GM12878 (cell line): Measurements from ENCODE around the gene TTC31. TPM values are rescaled to one million over a fixed set of nuclear protein-coding genes. Genes with fewer than 3 reads are reported as not detected.

ENCODE experiments used
- ATAC-seq: fragments of 200-7000 bp; cut with Tn5 transposase; 3 replicates; pipeline ENCODE4 v1.9.1; 2020; ENCODE audit warnings: mild to moderate bottlenecking, moderate library complexity
- BruUV-seq: library from RNA; stranded (reverse); fragments of 400-500 nt; replicated peaks from 2 replicates; lab custom pipeline; 2021; lab: Mats Ljungman, UMichigan
- CTCF ChIA-PET: fragments of 300-600 bp; sonication (Branson Sonifier 250); formaldehyde crosslinking; extraction: SDS; loops from one replicate; lab custom pipeline; 2021; ENCODE audit warnings: inconsistent platforms; lab: Yijun Ruan, JAX
- POLR2A ChIA-PET: fragments of 350-600 bp; formaldehyde crosslinking; extraction: SDS; loops from one replicate; lab custom pipeline; 2021; ENCODE audit warnings: inconsistent platforms; lab: Charles Lee
- RAD21 ChIA-PET: fragments of 300-600 bp; sonication (Branson Sonifier 250); formaldehyde crosslinking; loops from one replicate; lab custom pipeline; 2023; ENCODE audit warnings: antibody characterized with exemption; ENCODE audit not compliant: unreplicated experiment; lab: Charles Lee
- SMC1A ChIA-PET: fragments of 300-600 bp; sonication (Branson Sonifier 250); formaldehyde crosslinking; loops from one replicate; lab custom pipeline; 2023; ENCODE audit not compliant: unreplicated experiment, uncharacterized antibody; lab: Charles Lee
- DNase-seq: peaks from one replicate; pipeline ENCODE4 v3.0.0-alpha.2; 2011; ENCODE audit warnings: low read depth, low spot score
- FAIRE-seq: peaks from 3 replicates; lab custom pipeline; 2011; peaks lifted over from hg19 to GRCh38; lab: Jason Lieb, UNC
- H2AFZ ChIP-seq: 2 replicates; pipeline ENCODE4 v1.6.0; 2011; ENCODE audit warnings: low read depth, low read length, control low read depth; ENCODE audit not compliant: control insufficient read depth
- H3K27ac ChIP-seq: 2 replicates; pipeline ENCODE4 v1.5.1; 2011; ENCODE audit warnings: control low read depth; ENCODE audit not compliant: control insufficient read depth, insufficient read depth
- H3K27me3 ChIP-seq, 2 experiments: replicated peaks in 1 of 2; 2 replicates each; pipeline versions ENCODE4 v1.6.0 to v1.6.1; 2011; ENCODE audit warnings: low read length in 1 of 2; ENCODE audit not compliant: control insufficient read depth in 2 of 2, insufficient read depth in 2 of 2
- H3K36me3 ChIP-seq, 2 experiments: 2 replicates each; pipeline ENCODE4 v1.5.1; 2011; ENCODE audit warnings: low read length in 1 of 2; ENCODE audit not compliant: control insufficient read depth in 2 of 2, insufficient read depth in 2 of 2
- H3K4me1 ChIP-seq: 2 replicates; pipeline ENCODE4 v1.6.1; 2011; ENCODE audit warnings: mild to moderate bottlenecking, low read length, moderate library complexity, mixed read lengths; ENCODE audit not compliant: control insufficient read depth, insufficient read depth
- H3K4me2 ChIP-seq: 2 replicates; pipeline ENCODE4 v1.6.0; 2011; ENCODE audit warnings: control low read depth; ENCODE audit not compliant: control insufficient read depth, insufficient read depth
- H3K4me3 ChIP-seq: fragments of 200-600 bp; sonication (generic); 2 replicates; pipeline ENCODE4 v1.5.1; 2016
- H3K79me2 ChIP-seq: 2 replicates; pipeline ENCODE4 v1.6.0; 2011; ENCODE audit warnings: low read length; ENCODE audit not compliant: control insufficient read depth, insufficient read depth
- H3K9ac ChIP-seq: 2 replicates; pipeline ENCODE4 v1.8.0; 2011; ENCODE audit warnings: low read length, control low read depth, mixed read lengths; ENCODE audit not compliant: control insufficient read depth, insufficient read depth
- H3K9me3 ChIP-seq: replicated peaks from 3 replicates; pipeline ENCODE4 v1.5.1; 2011; ENCODE audit warnings: mild to moderate bottlenecking, low read length; ENCODE audit not compliant: control insufficient read depth, insufficient read depth
- H4K20me1 ChIP-seq: 2 replicates; pipeline ENCODE4 v1.6.0; 2011; ENCODE audit not compliant: control insufficient read depth, insufficient read depth
- DPF2 ChIP-seq: fragments of 450-650 bp; IDR thresholded peaks from 2 replicates; pipeline ENCODE4 v1.6.1; 2017; ENCODE audit warnings: mild to moderate bottlenecking
- IKZF1 ChIP-seq: fragments of 450-650 bp; conservative IDR thresholded peaks from 2 replicates; pipeline ENCODE4 v1.6.1; 2017; ENCODE audit warnings: antibody characterized with exemption, mild to moderate bottlenecking
- KAT2A ChIP-seq: conservative IDR thresholded peaks from 2 replicates; pipeline ENCODE4 v1.6.1; 2011; ENCODE audit warnings: low read depth, low read length; ENCODE audit not compliant: control insufficient read depth
- MLLT1 ChIP-seq: fragments of 450-650 bp; IDR thresholded peaks from 2 replicates; pipeline ENCODE4 v1.6.1; 2016; ENCODE audit warnings: mild to moderate bottlenecking
- MTA2 ChIP-seq: fragments of 450-650 bp; IDR thresholded peaks from 2 replicates; pipeline ENCODE4 v1.6.1; 2016; ENCODE audit warnings: low read depth, mild to moderate bottlenecking, moderate library complexity
- SMARCA5 ChIP-seq: fragments of 450-650 bp; IDR thresholded peaks from 2 replicates; pipeline ENCODE4 v1.6.1; 2017; ENCODE audit warnings: mild to moderate bottlenecking
- SMC3 ChIP-seq: IDR thresholded peaks from 2 replicates; pipeline ENCODE4 v1.6.1; 2011; ENCODE audit warnings: low read length, improper control_type of control experiment, borderline replicate concordance
- SRF ChIP-seq, 2 experiments: IDR thresholded peaks; 2 replicates each; pipeline ENCODE4 v1.6.1; 2011; ENCODE audit warnings: low read depth in 2 of 2, low read length in 2 of 2, mild to moderate bottlenecking in 1 of 2, moderate library complexity in 1 of 2
- TCF3 ChIP-seq: IDR thresholded peaks from 2 replicates; pipeline ENCODE4 v1.6.1; 2012; ENCODE audit warnings: low read depth, mild to moderate bottlenecking, low read length, borderline replicate concordance; ENCODE audit not compliant: insufficient read depth
- ZNF622 ChIP-seq: fragments of 450-650 bp; IDR thresholded peaks from 2 replicates; pipeline ENCODE4 v1.6.1; 2017; ENCODE audit warnings: mild to moderate bottlenecking, inconsistent platforms
- WGBS: methylation state at CpG from one replicate; pipeline ENCODE4 v1.1.6; 2016; ENCODE audit warnings: low lambda C conversion rate; ENCODE audit not compliant: insufficient replicate concordance, insufficient coverage; ENCODE audit errors: missing lambda C conversion rate; 5-methylcytosine and 5-hydroxymethylcytosine counted together
- in situ Hi-C: fragments of 300-500 bp; cut with MboI; formaldehyde crosslinking; loops from 9 replicates; pipeline ENCODE4 v1.14.3; 2018; ENCODE audit warnings: mixed read lengths
- intact Hi-C: fragments of 100-400 bp; cut with micrococcal nuclease; formaldehyde crosslinking; loops from one replicate; pipeline ENCODE4 v1.14.2; 2022; ENCODE audit not compliant: unreplicated experiment
- polyA plus RNA-seq, 11 experiments: library from polyadenylated mRNA; depleted of rRNA in 4 of 11; unstranded in 6 of 11; stranded (reverse) in 5 of 11; fragments of >200 nt; fragmentation: Nextera tagmentation in 4 of 11; fragmentation: Illumina TruSeq in 1 of 11; extraction: Ambion mirVana in 4 of 11; extraction: Trizol in 1 of 11; gene quantifications; 1 replicate in 1 of 11; 2 replicates in 10 of 11; pipeline versions ENCODE4 v1.2.1 to v1.2.3, GENCODE V29; 2011 to 2016; ENCODE audit warnings: inconsistent platforms in 2 of 11, missing spikeins in 2 of 11, low read depth in 1 of 11
- total RNA-seq, 4 experiments: library from RNA; depleted of rRNA in 3 of 4; stranded (reverse); fragments of >200 nt in 3 of 4; fragmentation: Illumina TruSeq in 1 of 4; extraction: Trizol in 1 of 4; gene quantifications; 2 replicates each; pipeline versions ENCODE4 v1.2.1 to v1.2.3, GENCODE V29; 2013 to 2021

Gene TTC31
- total and polyA plus RNA-seq, 10 of the 15 experiments (the other 5 are each of a cell fraction or from before 2014, with no cell fraction given): 6.5 to 34.9 (median 25.9) TPM

- TF ChIP-seq MLLT1 (peak; percentile 64; the same call in 1 of the 2 replicates), MTA2 (0 out of 2 replicates have a peak, but pooled peaks have one; percentile 37), SRF (IDR thresholded peaks at IDR 0.05; ENCODE audit: low read depth in 2 of 2, low read length in 2 of 2) (no peak), SMC3 (no peak), ZNF622 (no peak)
- TF ChIP-seq, all 136 proteins: peak for 3
Measured at GRCh38 chr2:74507926-74508520, 25.1 kb downstream of the TTC31 start (continued).

- Histone ChIP-seq H2AFZ (no peak overlapping the region), H4K20me1 (no peaks in the 10 kb centered on the region), H3K27ac (no peak overlapping the region), H3K36me3 (peaks cover 0 to 7% of the 10 kb centered on the region in 2 experiments; a peak in 1 of 4 replicates), H3K9me3 (no peaks in the 10 kb centered on the region), H3K4me1 (peaks cover 18% of the 10 kb centered on the region), H3K27me3 (peaks cover 13 to 17% of the 10 kb centered on the region in 2 experiments), H3K4me3 (no peak overlapping the region), H3K9ac (no peak overlapping the region), H3K79me2 (peaks cover 12% of the 10 kb centered on the region), H3K4me2 (no peak overlapping the region)
- no peak for DNase-seq
- 62% methylated on average over 3 of the region's 4 CpGs for WGBS
- in situ Hi-C loops: no loop called here
- no peak for FAIRE-seq
- TF ChIP-seq SMARCA5 (no peak), TCF3 (no peak), KAT2A (no peak), IKZF1 (no peak), DPF2 (no peak)
- ATAC-seq: no peak
- BruUV-seq: no TSS peak
- CTCF ChIA-PET: interaction anchor here (0.6 to 13.9 kb wide), 5 partner anchors 20 to 107 kb away, joined by 3 to 231 read pairs (median 8); partner anchors contain the start of genes AUP1, DQX1 and HTRA2
- RAD21 ChIA-PET: interaction anchor here (5.1 to 5.5 kb wide), 2 partner anchors 21 to 76 kb away, joined by 49 to 61 read pairs; partner anchors contain the start of genes AUP1 and HTRA2
- SMC1A ChIA-PET: interaction anchor here (0.7 to 5.2 kb wide), 7 partner anchors 9 to 76 kb away, joined by 3 to 71 read pairs (median 4); partner anchors contain the start of genes AUP1, DQX1 and HTRA2
- POLR2A ChIA-PET: interaction anchor here (0.6 to 5.8 kb wide), 4 partner anchors 20 to 67 kb away, joined by 3 to 33 read pairs (median 9); partner anchors contain the start of genes AUP1 and HTRA2
- intact Hi-C loops: no loop called here
Measured at GRCh38 chr2:74510272-74510671, 27.4 kb downstream of the TTC31 start.
